Measurements from ENCODE around the gene PBX1.

GRCh38 chr1:164735315-164736052 lies 176.5 kb downstream of the PBX1 start:
- no peak for TF ChIP-seq EZH2phosphoT487 (IDR thresholded peaks at IDR 0.05; ENCODE audit: low read length)
- TF ChIP-seq, protein P1, sequence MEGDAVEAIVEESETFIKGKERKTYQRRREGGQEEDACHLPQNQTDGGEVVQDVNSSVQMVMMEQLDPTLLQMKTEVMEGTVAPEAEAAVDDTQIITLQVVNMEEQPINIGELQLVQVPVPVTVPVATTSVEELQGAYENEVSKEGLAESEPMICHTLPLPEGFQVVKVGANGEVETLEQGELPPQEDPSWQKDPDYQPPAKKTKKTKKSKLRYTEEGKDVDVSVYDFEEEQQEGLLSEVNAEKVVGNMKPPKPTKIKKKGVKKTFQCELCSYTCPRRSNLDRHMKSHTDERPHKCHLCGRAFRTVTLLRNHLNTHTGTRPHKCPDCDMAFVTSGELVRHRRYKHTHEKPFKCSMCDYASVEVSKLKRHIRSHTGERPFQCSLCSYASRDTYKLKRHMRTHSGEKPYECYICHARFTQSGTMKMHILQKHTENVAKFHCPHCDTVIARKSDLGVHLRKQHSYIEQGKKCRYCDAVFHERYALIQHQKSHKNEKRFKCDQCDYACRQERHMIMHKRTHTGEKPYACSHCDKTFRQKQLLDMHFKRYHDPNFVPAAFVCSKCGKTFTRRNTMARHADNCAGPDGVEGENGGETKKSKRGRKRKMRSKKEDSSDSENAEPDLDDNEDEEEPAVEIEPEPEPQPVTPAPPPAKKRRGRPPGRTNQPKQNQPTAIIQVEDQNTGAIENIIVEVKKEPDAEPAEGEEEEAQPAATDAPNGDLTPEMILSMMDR (IDR thresholded peaks at IDR 0.05; ENCODE audit: low read length) = no peak
- TF ChIP-seq EZH2 (optimal IDR thresholded peaks at IDR 0.05; ENCODE audit: low read depth, low read length) = no peak
